OCI-LY7 (cell line): ENCODE results near the gene CDC37L1. TPM values are rescaled to one million over a fixed set of nuclear protein-coding genes. Genes with fewer than 3 reads are reported as not detected.

Experiments used
- BruUV-seq: library from RNA; stranded (reverse); fragments of 400-500 nt; replicated peaks from 2 replicates; lab custom pipeline; 2021; lab: Mats Ljungman, UMichigan
- CTCF ChIA-PET: fragments of 300-600 bp; sonication (Branson Sonifier 250); formaldehyde crosslinking; loops from one replicate; lab custom pipeline; 2022; ENCODE audit warnings: antibody characterized with exemption; ENCODE audit not compliant: unreplicated experiment; lab: Charles Lee
- POLR2A ChIA-PET: fragments of 300-600 bp; sonication (Branson Sonifier 250); formaldehyde crosslinking; loops from one replicate; lab custom pipeline; 2022; ENCODE audit warnings: antibody characterized with exemption; lab: Charles Lee
- DNase-seq: peaks from one replicate; pipeline ENCODE4 v3.0.0-alpha.2; 2015; ENCODE audit warnings: low spot score
- H2AFZ ChIP-seq: fragments of 200-600 bp; sonication (generic), shearing (Covaris generic); 2 replicates; pipeline ENCODE4 v1.6.1; 2014; ENCODE audit warnings: mild to moderate bottlenecking, antibody characterized with exemption, low read length, moderate library complexity
- H3K27ac ChIP-seq: fragments of 200-600 bp; sonication (generic); 2 replicates; pipeline ENCODE4 v1.5.1; 2014; ENCODE audit warnings: mixed run types, low read depth, mild to moderate bottlenecking, moderate library complexity, low read length, inconsistent platforms; ENCODE audit not compliant: poor library complexity, severe bottlenecking
- H3K36me3 ChIP-seq: fragments of 200-600 bp; sonication (generic); 2 replicates; pipeline ENCODE4 v1.6.1; 2014; ENCODE audit warnings: mild to moderate bottlenecking, antibody characterized with exemption, low read length, moderate library complexity, mixed read lengths; ENCODE audit not compliant: insufficient read depth
- H3K4me1 ChIP-seq: fragments of 200-600 bp; sonication (generic); 2 replicates; pipeline ENCODE4 v1.5.1; 2014; ENCODE audit warnings: mild to moderate bottlenecking, low read length; ENCODE audit not compliant: insufficient read depth, poor library complexity, severe bottlenecking
- H3K4me2 ChIP-seq: fragments of 200-600 bp; sonication (generic); 2 replicates; pipeline ENCODE4 v1.6.1; 2014; ENCODE audit warnings: mild to moderate bottlenecking, low read length
- H3K4me3 ChIP-seq: fragments of 200-600 bp; sonication (generic); 2 replicates; pipeline ENCODE4 v1.5.1; 2014; ENCODE audit warnings: mild to moderate bottlenecking, low read depth, low read length; ENCODE audit not compliant: poor library complexity, severe bottlenecking
- H3K79me2 ChIP-seq: fragments of 200-600 bp; sonication (generic); 2 replicates; pipeline ENCODE4 v1.6.1; 2016; ENCODE audit warnings: low read depth, mild to moderate bottlenecking, low read length, moderate library complexity, mixed read lengths; ENCODE audit not compliant: insufficient read depth
- H3K9me2 ChIP-seq: fragments of 200-600 bp; sonication (generic); 2 replicates; pipeline ENCODE4 v1.6.1; 2016; ENCODE audit warnings: mild to moderate bottlenecking, low read length, mixed read lengths; ENCODE audit not compliant: insufficient read depth
- H3K9me3 ChIP-seq: fragments of 200-600 bp; sonication (generic); 2 replicates; pipeline ENCODE4 v1.6.1; 2014; ENCODE audit warnings: mild to moderate bottlenecking, mixed run types, low read length, mixed read lengths
- H4K20me1 ChIP-seq: fragments of 200-600 bp; sonication (generic); 2 replicates; pipeline ENCODE4 v1.6.1; 2014; ENCODE audit warnings: mild to moderate bottlenecking, antibody characterized with exemption, low read length, moderate library complexity, mixed read lengths; ENCODE audit not compliant: insufficient read depth
- CTCF ChIP-seq: fragments of 200-600 bp; sonication (generic); conservative IDR thresholded peaks from 2 replicates; pipeline ENCODE4 v1.5.1; 2014; ENCODE audit warnings: mild to moderate bottlenecking, antibody characterized with exemption, low read length, moderate library complexity, mixed read lengths
- EZH2phosphoT487 ChIP-seq: fragments of 200-600 bp; sonication (generic); IDR thresholded peaks from 2 replicates; pipeline ENCODE4 v1.6.1; 2018; ENCODE audit warnings: low read depth, borderline replicate concordance, mild to moderate bottlenecking, mixed run types, antibody characterized with exemption, low read length, moderate library complexity, mixed read lengths
- intact Hi-C: fragments of 100-400 bp; cut with micrococcal nuclease; formaldehyde crosslinking; loops from one replicate; pipeline ENCODE4 v1.10.0; 2022; ENCODE audit not compliant: unreplicated experiment
- total RNA-seq, 2 experiments: library from RNA; depleted of rRNA in 1 of 2; stranded (reverse); fragments of >200 nt in 1 of 2; shearing (Covaris generic) in 1 of 2; gene quantifications; 2 replicates each; pipeline ENCODE4 v1.2.3, GENCODE V29; 2014 to 2022

CDC37L1 gene
- total RNA-seq, 2 experiments from 2014 or later, result 9.3 to 11.7 TPM

- BruUV-seq, result no TSS peak
- Histone ChIP-seq H4K20me1 (no peaks in the 10 kb centered on the region), H3K9me3 (no peaks in the 10 kb centered on the region), H3K79me2 (no peaks in the 10 kb centered on the region), H3K4me3 (peak within 1 kb of the TSS; percentile 77), H2AFZ (peak within 1 kb of the TSS; percentile 88), H3K9me2 (no peaks in the 10 kb centered on the region), H3K4me1 (peaks cover 23% of the 10 kb centered on the region), H3K4me2 (peak within 1 kb of the TSS; percentile 83), H3K36me3 (no peaks in the 10 kb centered on the region), H3K27ac (no peak within 1 kb of the TSS)
- peak; percentile 75 for DNase-seq
- CTCF ChIA-PET, result no interaction called here
- POLR2A ChIA-PET, result interaction anchor here (0.5 to 1.2 kb wide), 3 partner anchors 18 to 1068 kb away, joined by 3 read pairs; no protein-coding TSS in a partner anchor
- intact Hi-C loops, result loop anchor here (1.0 to 5.0 kb wide), 3 partner anchors 78 to 775 kb away; partner anchors contain the start of gene PLGRKT
- no peak for TF ChIP-seq EZH2phosphoT487
- TF ChIP-seq CTCF, result peak; percentile 66
Measured at GRCh38 chr9:4662108-4662988, 17.0 kb upstream of the CDC37L1 start, which contains the start of gene PLPP6. Gene PLPP6 (plus strand): TSS chr9:4662294. CDS start chr9:4662376, 82 bp downstream.

GRCh38 chr9:4662989-4663792 lies 16.2 kb upstream of the CDC37L1 start:
- intact Hi-C loops, result loop anchor here (1.0 to 5.0 kb wide), 3 partner anchors 77 to 774 kb away; partner anchors contain the start of gene PLGRKT
- peaks cover 27% of the 10 kb centered on the region for H3K4me1 ChIP-seq
- H3K36me3 ChIP-seq, result no peaks in the 10 kb centered on the region
- no peaks in the 10 kb centered on the region for H4K20me1 ChIP-seq
- BruUV-seq, result no TSS peak
- H3K4me3 ChIP-seq, result peak overlapping the region; percentile 77
- H3K4me2 ChIP-seq, result peak overlapping the region; percentile 83
- TF ChIP-seq EZH2phosphoT487 (no peak), CTCF (no peak)
- POLR2A ChIA-PET, result interaction anchor here (0.6 to 1.2 kb wide), 2 partner anchors 77 to 1385 kb away, joined by 3 to 6 read pairs; no protein-coding TSS in a partner anchor
- H3K9me3 ChIP-seq, result no peaks in the 10 kb centered on the region
- no peaks in the 10 kb centered on the region for H3K79me2 ChIP-seq
- no peaks in the 10 kb centered on the region for H3K9me2 ChIP-seq
- CTCF ChIA-PET, result no interaction called here
- H2AFZ ChIP-seq, result no peak overlapping the region
- no peak overlapping the region for H3K27ac ChIP-seq
- no peak for DNase-seq
